ENCODE data around the gene PLA2G1B.
A peak's percentile ranks its signal among the peaks of the same experiment; 100 is the strongest.

The PLA2G1B gene

DNA sequence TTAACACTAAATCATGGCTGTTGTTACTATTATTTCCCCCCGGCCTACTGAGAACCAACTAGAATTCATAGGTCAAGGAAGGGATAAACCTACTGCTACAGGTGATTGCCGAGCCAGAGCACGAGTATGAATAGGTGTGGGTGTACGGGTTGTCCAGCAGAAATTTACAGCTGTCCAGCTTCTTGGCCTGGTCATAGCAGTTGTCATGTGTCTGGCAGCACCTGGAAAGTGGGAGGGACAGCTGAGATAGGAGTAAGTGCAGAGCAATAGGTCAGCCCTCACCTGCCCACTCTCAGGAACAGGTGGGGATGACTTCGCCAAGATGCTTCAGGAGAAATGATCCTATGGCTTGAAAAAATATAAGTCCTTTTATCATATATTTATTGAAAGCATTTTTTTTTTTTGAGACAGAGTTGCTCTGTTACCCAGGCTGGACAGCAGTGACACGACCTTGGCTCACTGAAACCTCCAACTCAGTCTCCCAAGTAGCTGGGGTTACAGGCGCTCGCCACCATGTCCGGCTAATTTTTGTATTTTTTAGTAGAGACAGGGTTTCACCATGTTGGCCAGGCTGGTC is 2.6 kb downstream of the PLA2G1B start:
- no peak for DNase-seq (ENCODE audit: low read depth)

DNA sequence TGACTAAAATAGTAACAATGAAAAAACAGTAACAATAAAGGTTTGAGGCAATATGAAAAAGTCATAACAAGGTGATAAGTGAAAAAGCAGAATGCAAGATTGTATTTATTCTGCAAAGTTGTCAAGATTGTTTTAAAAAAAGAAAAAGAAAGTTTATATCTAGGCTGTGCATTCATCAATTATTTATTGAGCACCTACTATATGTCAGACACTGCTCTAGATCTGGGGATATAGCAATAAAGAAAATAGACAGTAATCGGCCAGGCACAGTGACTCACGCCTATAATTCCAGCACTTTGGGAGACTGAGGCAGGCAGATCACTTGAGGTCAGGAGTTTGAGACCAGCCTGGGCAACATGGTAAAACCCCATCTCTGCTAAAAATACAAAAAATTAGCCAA is 3.8 kb downstream of the PLA2G1B start:
- DNase-seq (ENCODE audit: low read depth): no peak

DNA sequence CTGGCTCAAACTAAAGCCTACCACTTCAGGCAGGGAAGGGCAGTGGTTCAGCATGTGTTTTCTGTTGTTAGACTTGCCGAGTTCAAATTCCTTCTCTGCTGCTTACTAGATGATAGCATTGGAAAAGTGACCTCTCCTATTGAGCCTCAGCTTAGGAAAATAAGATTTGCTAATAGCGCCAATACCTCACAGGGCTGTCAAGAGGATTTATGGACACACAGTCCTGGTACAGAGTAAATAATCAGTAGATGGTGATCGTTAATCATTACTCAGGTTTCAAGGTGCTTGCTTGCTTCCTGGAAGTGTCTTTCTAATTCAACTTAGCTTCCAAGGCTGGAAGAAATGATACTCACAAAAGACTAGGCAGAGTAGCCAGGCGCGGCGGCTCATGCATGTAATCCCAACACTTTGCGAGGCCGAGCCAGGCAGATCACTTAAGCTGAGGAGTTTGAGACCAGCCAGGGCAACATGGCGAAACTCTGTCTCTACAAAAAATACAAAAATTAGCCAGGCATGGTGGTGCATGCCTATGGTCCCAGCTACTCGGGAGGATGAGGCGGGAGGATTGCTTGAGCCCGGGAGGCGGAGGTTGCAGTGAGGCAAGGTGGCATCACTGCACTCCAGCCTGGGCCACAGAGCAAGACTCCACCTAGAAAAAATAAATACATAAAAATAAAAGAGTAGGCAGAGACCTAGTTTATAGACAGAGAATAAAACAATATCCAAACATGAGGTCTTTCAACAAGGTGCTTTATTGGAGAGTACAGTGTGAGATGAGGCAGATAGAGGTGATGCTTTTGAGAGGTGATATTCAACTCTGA is 6.0 kb downstream of the PLA2G1B start:
- no peak for DNase-seq (ENCODE audit: low read depth)

DNA sequence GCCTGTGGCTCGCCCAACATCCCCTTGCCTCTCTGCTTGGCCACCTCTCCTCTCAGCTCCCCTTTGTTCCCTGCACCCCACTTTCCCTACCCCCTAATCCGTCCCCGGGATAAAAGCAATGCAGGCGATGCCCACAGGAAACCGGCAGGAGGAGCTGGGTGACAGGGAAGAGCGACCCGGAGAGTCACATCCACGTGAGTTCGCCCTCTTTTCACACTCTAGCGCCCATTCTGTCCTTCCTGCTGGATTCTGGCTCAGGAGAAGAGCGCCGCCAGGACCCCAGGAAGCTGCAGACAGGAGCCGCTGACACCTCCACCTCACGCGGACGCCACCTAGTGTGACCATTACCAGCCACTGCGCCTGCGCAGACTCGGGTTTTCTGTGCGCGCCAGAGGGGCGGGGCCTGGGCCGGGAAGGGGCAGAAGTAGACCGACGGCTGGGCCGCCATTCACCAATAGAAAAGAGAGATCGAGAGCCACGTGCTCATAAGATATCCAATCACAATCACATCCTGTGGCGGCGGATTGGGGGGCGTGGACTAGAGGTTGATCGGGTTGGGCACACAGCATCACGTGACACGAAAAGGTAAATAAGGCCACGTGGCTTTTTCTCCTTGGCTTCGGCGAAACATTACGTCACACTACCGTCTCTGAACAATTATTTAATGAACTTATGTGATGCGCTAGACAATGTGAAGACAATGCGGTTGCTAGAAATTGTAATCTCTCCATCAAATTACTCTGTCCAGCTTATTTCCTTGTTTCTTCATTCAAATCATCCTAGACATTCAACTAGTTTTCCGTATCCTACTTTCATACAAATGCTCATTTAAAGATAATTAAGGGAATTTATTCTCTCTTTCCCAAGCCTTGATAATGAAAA is 10.1 kb downstream of the PLA2G1B start:
- peak; percentile 100 for DNase-seq (ENCODE audit: low read depth)

DNA sequence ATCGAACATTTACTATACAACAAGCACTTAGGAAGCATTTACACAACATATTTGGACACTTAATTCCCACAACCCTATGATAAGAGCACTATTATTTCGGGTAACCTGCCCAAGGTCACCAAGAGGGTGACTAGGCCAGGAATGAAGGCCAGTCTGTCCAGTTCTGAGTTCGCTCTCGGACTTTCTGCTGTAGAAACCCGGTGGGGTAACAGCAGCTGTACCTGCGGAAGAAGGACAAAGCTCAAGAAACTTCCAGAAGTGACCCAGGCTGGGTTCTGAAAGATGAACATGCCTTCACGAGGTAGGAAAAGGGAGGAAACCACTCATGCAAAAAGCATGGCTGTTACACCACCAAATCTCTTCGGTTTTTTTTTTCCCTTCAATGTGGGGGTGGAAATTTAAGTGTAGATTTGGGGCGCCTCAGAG is 10.8 kb downstream of the PLA2G1B start:
- no peak for DNase-seq (ENCODE audit: low read depth)

- DNase-seq (ENCODE audit: low read depth): no peak
These were observed 13.4 kb downstream of the PLA2G1B start for GRCh38 chr12:120314220-120314619.

DNA sequence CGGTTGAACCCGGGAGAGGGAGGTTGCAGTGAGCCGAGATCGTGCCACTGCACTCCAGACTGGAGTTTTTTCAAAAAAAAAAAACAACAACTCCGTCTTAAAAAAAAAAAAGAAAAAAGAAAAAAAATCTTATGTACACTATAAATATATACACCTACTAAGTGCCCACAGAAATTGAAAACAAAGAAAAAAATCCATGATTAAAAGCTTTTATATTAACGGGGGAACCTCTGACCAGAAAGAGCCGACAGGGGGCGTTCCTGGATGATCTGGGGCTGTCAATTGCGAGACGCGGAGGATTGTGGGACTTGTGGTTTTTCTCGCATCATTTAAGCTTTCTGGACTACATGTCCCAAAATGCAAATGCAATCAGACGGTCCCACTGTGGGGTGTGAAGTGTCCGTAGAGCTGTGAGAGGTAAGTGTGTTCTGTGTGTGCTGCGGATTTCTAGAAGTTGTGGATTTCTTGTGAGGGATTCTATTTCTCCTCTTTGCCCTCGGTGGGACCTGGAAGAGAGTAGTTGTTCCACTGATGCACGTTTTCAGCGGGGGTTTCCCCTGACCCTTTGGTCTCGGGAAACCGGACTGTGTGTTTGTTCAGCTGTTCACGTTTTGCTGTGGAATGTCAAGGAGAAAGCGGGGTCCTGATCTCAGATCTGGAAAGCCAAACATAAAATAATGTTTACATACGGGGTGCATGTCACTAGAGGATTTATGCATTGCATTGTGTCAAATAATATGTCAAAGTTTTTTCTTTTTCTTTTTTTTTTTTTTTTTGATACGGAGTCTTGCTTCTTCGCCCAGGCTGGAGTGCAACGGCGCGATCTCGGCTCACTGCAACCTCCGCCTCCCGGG is 25.4 kb downstream of the PLA2G1B start, which contains the start of gene SIRT4:
Gene SIRT4, plus strand, starts transcription at position 360 of the 854 bp plus-strand sequence. CDS start 1,241 bp downstream, outside the sequence.
- DNase-seq (ENCODE audit: low read depth): peak; percentile 78

DNA sequence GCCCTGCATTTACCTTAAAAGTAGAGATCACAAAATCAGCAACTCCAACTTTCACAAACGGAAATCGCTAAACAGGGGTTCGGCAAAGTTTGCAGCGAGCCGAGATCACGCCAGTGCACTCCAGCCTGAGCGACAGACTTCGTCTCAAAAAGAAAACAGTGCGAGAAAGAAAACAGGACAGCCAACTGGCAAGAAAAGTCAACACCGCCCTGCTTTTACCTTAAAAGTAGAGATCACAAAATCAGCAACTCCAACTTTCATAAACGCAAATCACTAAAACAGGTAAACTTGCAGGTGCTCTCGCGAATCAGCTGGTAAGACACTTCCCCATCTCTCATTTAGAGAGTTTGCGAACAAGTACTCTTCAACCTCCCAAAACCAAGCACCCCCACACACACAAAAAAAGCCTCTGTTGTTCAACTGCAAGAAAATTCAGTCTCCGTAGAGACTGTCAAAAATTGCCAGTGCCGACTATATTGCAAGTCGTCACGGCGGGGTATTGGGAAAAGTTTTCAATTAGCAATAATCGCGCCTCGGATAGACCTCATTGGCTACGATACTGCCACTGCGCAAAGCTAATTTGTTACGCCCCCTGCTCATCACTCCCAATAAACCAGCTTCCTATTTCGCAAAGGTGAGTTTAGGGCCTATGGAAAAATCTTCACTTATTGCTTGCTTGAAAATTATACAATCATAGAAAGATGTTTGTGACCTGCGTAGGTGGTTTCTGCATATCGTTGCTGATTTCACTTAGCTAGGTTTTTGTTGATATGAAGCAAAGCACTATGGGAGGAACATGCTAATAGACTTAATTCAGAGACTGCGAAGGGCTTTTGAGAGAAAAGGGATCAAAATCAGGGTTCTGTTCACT is 34.7 kb downstream of the PLA2G1B start, which contains the start of gene RNU4-1:
Gene RNU4-1, minus strand, starts transcription at position 577 of the 871 bp plus-strand sequence.
- DNase-seq (ENCODE audit: low read depth): peak; percentile 55

GRCh38 chr12:120292411-120292660 is 35.2 kb downstream of the PLA2G1B start:
- peak; percentile 11 for DNase-seq (ENCODE audit: low read depth)

DNA sequence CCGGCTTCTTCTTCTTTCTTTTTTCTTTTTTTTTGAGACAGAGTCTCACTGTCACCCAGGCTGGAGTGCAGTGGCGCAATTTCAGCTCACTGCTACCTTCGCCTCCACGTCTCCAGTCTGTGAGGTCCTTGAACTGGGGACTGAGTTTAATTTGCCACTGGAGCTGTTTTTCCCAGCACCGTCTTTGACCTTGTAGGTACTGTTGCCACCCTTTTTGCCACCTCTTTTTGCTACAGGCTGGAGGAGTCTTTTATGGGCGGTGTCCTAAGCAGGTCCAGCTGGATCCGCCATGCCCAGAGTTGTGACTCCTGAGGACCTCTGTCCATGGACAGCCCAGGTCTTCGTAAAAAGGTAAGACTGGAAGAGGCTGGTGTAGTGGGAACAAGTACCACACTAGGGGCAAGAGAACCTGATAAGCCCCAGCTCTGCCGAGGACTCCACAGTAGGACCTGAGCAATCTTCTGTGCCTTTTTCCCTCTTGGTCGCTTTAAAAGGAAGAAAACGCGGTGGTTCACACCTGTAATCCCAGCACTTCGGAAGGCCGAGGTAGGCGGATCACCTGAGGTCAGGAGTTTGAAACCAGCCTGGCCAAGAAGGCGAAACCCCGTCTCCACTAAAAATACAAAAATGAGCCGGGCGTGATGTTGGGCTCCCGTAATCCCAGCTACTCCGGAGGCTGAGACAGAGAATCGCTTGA is 36.8 kb downstream of the PLA2G1B start:
- no peak for DNase-seq (ENCODE audit: low read depth)

- DNase-seq (ENCODE audit: low read depth): no peak
These were observed 40.1 kb downstream of the PLA2G1B start for GRCh38 chr12:120287491-120287890.

DNA sequence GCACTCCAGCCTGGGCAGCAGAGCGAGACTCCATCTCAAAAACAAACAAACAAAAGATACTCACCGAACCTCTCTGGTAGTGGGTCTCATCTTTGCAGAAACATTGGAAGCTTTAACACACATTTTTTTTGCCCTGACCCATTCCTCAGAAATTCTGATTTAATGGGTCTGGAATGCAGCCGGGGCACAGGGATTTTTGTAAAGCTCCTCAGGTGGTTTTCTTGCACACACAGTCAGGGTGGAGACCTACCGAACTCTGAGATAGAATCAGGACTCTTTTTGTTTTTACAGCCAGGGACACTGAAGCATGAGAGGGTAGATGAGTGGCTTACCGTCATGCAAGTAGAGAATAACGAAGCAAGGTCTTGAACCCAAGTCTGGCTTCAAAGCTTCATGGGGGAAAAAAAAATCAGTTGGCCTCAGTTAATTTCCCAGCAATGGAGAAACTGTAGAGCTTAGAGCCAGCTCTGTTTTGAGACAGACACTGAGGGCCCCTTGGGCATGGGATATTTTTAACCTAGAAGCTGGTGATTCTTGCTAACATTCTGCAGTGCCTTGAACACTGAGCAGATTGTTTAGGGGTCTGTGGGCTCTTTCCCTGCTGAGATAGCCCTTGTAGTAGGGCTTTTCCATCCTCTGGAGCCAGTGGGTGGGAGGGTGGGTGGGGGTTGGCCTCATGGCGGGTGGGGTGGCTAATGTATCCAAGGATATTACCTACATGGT is 40.6 kb downstream of the PLA2G1B start:
- no peak for DNase-seq (ENCODE audit: low read depth)

DNA sequence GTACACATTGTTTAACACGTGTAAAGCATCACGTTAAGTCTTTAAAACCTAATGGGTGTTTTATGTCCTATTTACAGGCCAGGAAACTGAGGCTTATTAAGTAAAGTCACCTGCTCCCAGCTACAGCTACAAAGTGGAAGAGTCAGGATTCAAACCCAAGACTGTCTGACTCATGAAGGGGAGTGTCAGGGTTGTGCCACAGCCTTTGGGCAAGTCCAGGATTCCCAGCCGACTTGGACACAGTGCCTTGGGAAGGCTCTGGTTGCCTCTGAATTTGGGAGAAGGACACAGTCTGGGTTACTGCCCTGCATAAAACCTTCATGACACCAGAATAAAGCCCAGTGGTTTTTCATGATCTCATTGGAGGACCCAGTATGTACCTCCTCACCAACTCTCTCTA is 43.2 kb downstream of the PLA2G1B start:
- no peak for DNase-seq (ENCODE audit: low read depth)

DNA sequence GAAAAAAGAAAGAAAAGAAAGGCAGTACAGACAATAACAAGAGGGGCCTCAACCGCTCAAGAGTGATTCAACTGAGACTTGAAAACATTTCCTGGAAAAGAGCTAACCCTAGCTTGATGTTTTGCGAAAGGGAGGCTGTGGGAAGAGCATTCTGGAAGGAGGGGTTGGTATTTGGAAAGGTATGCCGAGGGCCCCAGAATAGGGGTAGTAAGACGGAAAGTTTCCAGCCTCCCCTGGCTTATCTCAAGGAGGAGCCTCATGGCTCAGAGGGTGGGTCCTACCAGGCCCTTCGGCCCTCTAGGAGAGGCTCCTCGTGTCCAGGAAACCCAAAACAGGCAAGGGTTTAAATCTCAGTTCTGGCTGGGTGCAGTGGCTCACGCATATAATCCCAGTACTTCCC is 44.3 kb downstream of the PLA2G1B start:
- no peak for DNase-seq (ENCODE audit: low read depth)

DNA sequence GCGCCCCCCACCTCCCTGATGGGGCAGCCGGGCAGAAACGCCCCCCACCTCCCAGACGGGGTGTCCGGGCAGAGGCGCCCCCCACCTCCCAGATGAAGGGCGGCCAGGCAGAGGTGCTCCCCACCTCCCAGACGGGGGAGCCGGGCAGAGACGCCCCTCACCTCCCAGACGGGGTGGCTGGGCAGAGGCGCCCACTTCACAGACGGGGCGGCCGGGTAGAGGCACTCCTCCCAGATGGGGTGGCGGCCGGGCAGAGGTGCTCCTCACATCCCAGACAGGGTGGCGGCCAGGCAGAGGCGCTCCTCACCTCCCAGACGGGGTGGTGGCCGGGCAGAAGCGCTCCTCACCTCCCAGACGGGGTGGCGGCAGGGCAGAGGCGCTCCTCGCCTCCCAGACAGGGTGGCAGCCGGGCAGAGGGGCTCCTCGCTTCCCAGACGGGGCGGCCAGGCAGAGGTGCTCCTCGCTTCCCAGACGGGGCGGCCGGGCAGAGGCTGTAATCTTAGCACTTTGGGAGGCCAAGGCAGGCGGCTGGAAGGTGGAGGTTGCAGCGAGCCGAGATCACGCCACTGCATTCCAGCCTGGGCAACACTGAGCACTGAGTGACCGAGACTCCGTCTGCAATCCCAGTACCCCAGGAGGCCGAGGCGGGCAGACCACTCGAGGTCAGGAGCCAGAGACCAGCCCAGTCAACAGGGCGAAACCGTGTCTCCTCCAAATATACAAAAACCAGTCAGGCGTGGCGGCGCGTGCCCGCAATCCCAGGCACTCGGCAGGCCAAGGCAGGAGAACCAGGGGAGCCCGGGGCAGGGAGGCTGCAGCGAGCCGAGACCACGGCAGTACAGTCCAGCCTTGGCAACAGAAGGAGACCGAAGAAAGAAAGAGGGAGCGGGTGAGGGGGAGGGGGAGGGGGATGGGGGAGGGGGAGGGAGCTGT is 49.2 kb downstream of the PLA2G1B start:
- DNase-seq (ENCODE audit: low read depth): no peak

- no peak for DNase-seq (ENCODE audit: low read depth)
These were observed 50.8 kb downstream of the PLA2G1B start for GRCh38 chr12:120276734-120277133.
